ENCODE measurements around the gene ZNF423.

Gene ZNF423

DNA sequence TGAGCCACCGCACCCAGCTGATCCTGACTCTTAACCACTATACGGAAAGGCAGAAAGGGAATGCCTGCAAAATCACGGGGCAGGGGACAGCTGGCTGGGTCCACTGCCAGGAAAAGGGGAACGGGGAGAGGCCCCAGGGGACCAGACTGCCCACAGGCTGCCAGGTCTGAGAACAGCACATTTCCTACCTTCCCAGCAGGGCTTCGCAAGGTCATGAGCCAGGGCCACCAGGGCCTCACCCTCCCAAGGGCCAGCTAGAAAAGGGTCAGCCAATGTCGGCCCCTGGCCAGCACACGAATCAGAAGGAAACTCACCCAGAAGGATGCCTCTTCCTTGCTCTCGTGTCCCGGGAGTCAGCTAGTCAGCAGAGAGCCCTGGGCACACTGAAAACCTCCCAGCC, 118.4 kb downstream of the ZNF423 start:
- TF ChIP-seq, protein P1, sequence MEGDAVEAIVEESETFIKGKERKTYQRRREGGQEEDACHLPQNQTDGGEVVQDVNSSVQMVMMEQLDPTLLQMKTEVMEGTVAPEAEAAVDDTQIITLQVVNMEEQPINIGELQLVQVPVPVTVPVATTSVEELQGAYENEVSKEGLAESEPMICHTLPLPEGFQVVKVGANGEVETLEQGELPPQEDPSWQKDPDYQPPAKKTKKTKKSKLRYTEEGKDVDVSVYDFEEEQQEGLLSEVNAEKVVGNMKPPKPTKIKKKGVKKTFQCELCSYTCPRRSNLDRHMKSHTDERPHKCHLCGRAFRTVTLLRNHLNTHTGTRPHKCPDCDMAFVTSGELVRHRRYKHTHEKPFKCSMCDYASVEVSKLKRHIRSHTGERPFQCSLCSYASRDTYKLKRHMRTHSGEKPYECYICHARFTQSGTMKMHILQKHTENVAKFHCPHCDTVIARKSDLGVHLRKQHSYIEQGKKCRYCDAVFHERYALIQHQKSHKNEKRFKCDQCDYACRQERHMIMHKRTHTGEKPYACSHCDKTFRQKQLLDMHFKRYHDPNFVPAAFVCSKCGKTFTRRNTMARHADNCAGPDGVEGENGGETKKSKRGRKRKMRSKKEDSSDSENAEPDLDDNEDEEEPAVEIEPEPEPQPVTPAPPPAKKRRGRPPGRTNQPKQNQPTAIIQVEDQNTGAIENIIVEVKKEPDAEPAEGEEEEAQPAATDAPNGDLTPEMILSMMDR (IDR thresholded peaks at IDR 0.05; ENCODE audit: insufficient read depth, low read depth, low read length, missing control alignments) = no peak
- DNase-seq (ENCODE audit: low read depth) = no peak
- no peak overlapping the region for H3K4me3 ChIP-seq (ENCODE audit: low read depth, low read length)

DNA sequence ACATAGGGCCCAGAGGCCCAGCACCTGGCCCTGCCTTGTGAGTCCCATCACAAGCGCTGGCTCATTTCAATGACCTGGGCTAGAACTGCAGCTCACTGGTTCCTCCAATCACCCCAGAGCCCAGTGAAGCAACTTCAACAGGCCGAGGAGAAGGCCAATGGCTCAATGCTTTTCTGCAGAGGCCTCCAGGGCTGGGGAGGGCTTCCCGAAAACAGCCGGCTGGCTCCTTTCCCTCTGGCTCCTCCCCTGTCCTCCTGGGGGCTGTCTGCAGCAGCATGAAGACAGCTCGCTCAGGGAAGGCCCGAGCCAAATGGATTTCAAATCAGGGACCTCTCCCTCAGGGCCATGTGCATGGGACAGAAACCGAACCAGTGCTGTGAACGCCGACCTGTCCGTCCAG, 121.6 kb downstream of the ZNF423 start:
- DNase-seq (ENCODE audit: low read depth) = no peak
- no peak overlapping the region for H3K4me3 ChIP-seq (ENCODE audit: low read depth, low read length)
- TF ChIP-seq, protein P1 (IDR thresholded peaks at IDR 0.05; ENCODE audit: insufficient read depth, low read depth, low read length, missing control alignments) = no peak

DNA sequence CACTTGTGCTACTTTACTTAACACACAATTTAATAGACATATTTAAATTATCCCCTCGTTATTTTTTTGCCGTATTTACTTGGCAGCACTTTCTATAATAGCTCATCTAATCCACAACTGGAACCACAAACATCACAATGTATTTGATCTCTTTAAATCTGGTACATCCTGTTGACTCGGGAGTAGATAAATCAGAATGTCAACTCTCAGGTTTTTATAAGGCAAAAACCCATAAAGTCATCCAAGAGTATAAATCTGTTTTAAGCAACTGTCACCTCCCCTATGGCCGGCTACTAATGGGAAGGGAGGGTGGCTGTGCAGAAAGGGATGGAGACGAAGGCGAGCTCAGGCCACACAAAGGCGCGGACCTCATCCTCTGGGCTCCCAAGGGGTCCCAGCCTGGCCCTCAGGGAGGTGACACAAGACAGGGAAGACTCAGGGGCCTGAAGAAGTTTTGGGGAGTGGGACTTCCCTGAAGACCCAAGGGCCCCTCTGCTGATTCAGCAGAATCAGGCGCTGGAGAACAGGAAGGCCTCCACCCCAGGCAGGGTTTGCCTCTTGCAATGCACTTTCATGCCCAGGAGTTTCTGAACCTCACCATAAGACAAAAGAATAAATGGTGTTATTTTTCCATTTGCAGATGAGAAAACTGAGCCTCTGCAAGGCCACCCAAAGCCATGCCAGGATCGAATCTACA, 122.5 kb downstream of the ZNF423 start:
- no peak for DNase-seq (ENCODE audit: low read depth)
- H3K4me3 ChIP-seq (ENCODE audit: low read depth, low read length) = no peak overlapping the region
- TF ChIP-seq, protein P1 (IDR thresholded peaks at IDR 0.05; ENCODE audit: insufficient read depth, low read depth, low read length, missing control alignments) = no peak

DNA sequence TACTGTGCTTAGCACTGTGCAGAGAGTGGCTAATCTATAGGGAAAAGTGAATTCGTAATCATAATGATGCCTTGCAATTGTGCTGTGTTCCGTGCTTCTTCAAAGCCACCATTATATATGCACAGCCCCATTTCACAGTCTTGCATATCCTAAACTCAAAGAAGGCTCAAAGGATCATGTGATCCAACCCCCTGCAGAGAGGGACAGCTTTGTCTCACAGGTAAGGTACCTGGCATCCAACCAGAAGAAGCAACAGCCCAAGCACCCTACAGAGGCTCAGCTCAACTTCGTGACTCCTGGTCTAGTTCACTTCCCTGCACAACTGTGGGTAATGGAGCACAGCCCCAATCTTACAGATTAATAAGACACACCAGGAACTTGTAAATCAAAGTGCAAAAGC, 124.0 kb downstream of the ZNF423 start:
- DNase-seq (ENCODE audit: low read depth) = no peak
- no peak overlapping the region for H3K4me3 ChIP-seq (ENCODE audit: low read depth, low read length)
- TF ChIP-seq, protein P1 (IDR thresholded peaks at IDR 0.05; ENCODE audit: insufficient read depth, low read depth, low read length, missing control alignments) = no peak

DNA sequence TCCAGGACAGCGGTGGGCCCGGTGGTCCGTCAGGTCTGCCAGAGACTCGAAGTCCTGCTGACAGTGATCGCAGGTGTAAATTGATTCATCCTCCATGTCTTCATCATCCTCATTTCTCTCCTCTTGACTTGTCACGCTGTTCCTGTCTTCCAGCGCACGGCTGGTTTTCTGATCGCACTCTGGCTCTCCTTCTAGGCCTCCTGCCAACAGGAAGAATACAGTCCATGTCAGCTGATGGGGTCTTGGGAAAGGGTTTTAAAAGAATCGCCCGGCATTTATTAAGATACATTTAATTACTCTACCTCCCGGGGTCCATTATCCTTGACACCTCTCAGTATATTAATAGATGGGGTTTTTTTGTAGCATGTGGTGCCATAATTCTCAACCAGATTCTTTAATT, 125.1 kb downstream of the ZNF423 start:
- DNase-seq (ENCODE audit: low read depth) = no peak
- no peak overlapping the region for H3K4me3 ChIP-seq (ENCODE audit: low read depth, low read length)
- TF ChIP-seq, protein P1 (IDR thresholded peaks at IDR 0.05; ENCODE audit: insufficient read depth, low read depth, low read length, missing control alignments) = no peak

DNA sequence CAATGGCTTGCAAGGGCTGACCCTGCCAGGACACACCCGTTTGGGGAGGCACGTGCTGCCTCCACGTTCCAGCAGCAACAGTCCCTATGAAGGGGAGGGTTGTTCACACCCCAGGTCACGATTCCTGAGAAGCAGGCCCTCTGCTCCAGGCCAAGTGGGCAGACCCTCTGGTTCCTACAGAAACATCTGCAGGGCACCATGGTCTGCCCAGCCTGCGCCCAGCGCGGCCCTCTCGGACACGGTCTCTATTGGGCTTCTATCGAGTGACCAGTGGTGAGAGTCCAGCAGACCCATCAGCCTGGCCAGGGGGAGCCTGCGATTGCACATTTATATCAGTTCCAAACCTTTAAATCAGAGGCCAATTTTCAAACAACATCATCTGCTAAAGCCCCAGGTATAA, 128.3 kb downstream of the ZNF423 start:
- no peak for DNase-seq (ENCODE audit: low read depth)
- no peak overlapping the region for H3K4me3 ChIP-seq (ENCODE audit: low read depth, low read length)
- TF ChIP-seq, protein P1 (IDR thresholded peaks at IDR 0.05; ENCODE audit: insufficient read depth, low read depth, low read length, missing control alignments) = no peak

DNA sequence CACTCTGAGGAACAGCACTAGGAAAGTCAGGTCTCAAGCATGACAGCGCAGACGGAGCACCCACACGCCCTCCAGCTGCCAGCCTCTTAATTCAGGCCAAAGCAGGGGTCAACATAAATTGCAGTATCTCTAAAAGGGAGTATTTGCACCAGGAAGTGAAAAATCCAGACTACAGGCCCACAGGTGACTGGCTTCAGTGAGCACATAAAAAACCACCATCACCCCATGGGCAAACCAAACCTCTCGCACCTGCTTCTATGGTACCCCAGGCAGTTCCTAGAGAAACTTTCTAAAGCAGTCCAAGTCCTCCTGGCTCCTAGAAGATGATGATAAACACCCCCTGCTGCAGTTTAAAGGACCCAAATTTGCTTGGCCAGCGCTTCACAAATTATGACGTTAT, 129.8 kb downstream of the ZNF423 start:
- no peak overlapping the region for H3K4me3 ChIP-seq (ENCODE audit: low read depth, low read length)
- TF ChIP-seq, protein P1 (IDR thresholded peaks at IDR 0.05; ENCODE audit: insufficient read depth, low read depth, low read length, missing control alignments) = no peak
- no peak for DNase-seq (ENCODE audit: low read depth)
